T-helper 2 cell (primary cell): ENCODE results near the gene GPBP1.
"Not testable (repeated sequence)": the region's sequence is repeated elsewhere in the genome, so short reads cannot be mapped to it uniquely, and the experiment has no call there.

Experiments
- DNase-seq, 5 experiments: peaks; one replicate each; pipeline versions ENCODE4 v3.0.0 to v3.0.0-alpha.2; 2012 to 2022
- total RNA-seq, 2 donors: gene quantifications; one replicate each; lab custom pipeline; 2026; lab: John Stamatoyannopoulos, UW

Gene GPBP1
- 221 to 290 reads per million in 2 donors for total RNA-seq

DNA sequence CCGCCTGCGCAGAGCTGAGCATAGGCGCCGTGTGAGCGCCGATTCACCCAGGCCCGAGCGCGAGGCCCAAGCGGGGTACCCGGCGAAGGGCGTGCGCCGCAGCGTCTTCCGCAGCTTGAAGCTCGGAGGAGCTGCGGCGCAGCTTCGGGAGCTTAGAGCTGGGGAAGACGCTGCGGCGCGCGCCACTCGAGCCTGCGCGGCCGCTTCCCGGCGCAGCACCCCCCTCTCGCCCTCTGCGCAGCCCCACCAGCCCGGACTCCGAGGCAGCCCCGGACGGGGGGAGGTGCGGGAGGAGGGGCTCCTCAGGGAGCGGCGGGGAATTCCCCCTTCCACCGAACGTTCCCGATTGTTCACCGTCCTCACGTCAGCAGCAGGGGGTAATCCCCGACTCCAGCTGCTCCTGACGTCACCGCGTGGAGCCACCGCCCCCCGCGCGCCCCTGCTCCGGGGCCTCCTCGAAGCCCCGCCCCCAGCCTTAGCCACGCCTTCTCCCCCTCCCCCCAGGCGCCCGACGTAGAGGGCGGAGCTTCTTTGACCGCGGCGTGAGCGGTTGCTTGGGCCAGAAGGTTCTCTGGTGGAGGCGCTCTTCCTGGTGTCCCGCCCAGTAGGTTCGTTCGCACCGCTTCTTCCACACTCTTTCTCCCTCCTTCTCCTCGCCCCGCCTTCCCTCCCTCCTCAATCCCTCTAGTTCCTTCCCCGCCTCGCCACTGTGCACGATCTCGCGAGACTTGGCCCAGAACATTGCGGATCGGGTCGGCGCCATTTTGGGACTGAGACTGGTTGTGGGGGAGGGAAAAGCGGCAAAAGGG, at the start of gene GPBP1:
GPBP1 (plus strand) TSS at position 741 of the 809 bp plus-strand sequence. CDS start 40,072 bp downstream, outside the sequence.
- peak; percentile 95 to 99 (median 98) for DNase-seq

- DNase-seq = no peak
Measured at GRCh38 chr5:57128325-57128724, 45.5 kb upstream of the GPBP1 start.

- no peak for DNase-seq
Measured at GRCh38 chr5:57133574-57133973, 40.3 kb upstream of the GPBP1 start.

GRCh38 chr5:57137401-57137800, 36.5 kb upstream of the GPBP1 start:
- no peak for DNase-seq

DNA sequence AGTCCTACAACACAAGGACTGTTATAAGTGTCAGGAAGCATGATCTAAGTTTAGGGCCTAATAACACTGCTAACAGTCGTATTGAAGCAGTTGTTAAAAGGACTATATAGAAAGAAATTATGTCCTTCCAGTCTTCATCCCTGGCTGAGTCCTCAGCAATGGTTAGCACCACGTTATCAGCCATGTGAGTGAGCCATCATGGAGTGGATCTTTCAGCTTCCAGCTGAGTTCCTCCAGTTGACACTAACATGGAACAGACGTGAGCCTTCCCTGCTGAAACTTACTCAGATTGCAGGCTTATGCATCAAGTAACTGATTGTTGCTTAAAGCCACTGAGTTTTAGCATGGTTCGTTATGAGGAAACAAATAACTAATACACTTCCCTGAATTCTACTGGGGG, 21.5 kb upstream of the GPBP1 start:
- DNase-seq = no peak

DNA sequence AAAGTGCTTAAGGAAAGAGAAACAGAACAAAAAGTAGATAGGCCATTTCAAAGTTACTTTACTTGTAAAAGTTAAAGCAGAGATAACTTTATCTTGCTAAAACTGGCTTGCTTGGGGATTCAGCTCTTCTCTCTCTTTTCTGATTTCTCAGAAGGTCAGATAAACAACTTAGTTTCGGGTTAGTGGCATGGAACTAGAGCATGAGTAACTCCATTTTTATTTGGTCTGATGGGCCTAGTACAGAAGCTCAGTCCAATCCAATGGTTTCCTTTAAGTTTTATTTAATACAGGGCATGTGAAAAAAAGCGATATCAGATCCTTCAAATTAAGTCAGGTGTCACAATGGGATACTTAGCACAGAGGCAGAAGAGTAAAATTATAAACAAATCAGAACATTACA, 18.8 kb upstream of the GPBP1 start:
- DNase-seq = no peak

DNA sequence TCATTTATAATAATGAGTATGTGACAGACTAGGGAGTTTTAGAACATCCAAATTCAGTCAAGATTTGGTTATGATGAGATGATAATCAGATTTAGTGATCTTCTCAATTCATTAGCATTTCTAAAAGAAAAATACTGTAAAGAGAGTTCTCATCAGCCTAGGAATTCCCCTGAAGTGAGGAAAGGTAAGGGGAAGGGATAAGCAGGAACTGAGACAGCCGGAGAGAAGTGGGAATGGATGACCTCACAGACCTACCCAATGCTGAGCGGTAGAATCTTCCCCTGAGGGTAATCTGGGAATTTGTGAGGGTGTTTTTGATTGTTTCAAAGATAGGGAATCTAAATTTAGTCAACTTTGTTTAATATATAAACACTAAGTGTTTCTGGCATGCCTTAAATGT, 16.7 kb upstream of the GPBP1 start:
- DNase-seq = no peak

DNA sequence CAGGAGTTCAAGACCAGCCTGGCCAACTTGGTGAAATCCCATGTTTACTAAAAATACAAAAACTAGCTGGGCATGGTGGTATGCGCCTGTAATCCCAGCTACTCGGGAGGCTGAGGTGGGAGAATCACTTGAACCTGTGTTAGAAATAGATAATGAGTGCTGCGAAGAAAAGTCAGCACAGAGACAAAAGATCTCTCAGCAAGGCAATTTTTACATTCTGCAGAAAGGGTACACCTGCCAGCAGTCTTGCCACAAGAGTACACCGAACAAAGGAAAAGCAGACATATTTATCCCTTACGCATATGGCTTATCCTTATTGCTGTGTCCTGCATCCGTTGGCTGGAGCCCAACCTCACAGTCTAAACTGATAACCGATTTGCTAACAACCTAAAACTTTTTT, 16.2 kb upstream of the GPBP1 start:
- no peak for DNase-seq

DNA sequence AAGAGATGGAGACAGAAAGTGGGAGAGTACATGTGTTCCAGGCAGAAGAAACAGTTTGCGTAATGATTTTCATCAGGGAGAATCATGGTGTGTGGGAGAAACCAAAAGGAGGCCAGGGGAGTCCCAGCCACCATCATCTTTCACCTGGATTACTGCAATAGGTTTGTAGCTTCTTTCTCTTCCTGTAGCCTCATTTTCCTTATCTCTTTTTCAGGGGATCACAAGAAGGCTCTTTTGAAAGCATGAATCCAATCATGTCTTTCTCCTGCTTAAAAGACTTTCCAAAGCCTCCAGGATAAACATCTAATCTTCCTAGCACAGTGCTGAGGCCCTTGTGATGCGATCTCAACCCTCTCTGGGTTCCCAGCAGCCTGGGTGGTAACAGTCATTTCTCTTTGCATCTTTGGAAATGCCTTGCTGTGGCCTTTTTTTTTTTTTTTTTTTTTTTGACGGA, 10.3 kb upstream of the GPBP1 start:
- DNase-seq = no peak

DNA sequence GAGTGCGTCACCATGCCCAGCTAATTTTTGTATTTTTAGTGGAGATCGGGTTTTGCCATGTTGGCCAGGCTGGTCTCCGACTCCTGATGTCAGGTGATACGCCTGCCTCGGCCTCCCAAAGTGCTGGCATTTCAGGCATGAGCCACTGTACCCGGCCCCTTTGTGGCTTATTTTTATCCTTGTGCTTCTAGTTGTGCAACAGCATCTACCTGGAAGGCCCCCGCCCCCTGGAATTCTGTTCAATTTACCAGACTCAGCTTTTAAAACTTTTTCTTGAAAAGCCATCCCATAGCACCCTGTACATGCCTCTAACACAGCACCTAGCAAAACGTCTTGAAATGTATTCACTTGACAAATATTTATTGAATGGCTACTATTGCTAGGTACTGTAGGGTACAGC, 9.7 kb upstream of the GPBP1 start:
- no peak for DNase-seq

- not testable (repeated sequence) for DNase-seq
Measured at GRCh38 chr5:57165171-57165570, 8.7 kb upstream of the GPBP1 start.

DNA sequence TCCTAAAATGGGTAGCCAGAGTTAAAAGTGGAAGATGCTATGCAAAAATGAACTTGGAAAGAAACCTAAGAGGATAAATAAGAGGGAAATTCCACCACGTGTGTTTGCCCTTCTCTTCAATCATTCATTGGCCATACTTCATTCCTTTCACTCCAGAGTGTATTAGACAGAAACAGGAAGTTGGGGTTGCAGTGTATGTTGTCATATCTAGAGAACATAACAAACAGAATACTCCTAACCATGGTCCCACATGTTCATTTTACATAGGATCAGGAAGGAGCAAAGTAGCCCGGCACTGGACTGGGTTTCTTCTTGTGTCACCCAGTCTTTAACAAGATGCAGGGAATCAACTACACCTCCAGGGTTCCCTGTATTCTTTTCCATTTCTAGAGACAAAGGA, 7.6 kb upstream of the GPBP1 start:
- peak in 1 of 5 experiments; percentile 28 for DNase-seq

DNA sequence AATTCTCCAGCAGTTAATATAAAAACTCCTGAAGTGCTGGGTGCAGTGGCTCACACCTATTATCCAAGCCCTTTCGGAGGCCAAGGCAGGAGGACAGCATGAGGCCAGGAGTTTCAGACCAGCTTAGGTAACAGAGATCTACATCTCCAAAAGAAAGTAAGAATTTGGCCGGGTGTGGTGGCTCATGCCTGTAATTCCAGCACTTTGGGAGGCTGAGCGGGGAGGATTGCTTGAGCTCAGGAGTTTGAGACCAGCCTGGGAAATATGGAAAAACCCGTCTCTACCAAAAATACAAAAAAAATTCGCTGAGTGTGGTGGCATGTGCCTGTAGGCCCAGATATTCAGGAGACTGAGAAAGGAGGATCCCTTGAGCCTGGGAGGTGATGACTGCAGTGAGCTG, 6.7 kb upstream of the GPBP1 start:
- DNase-seq = no peak

DNA sequence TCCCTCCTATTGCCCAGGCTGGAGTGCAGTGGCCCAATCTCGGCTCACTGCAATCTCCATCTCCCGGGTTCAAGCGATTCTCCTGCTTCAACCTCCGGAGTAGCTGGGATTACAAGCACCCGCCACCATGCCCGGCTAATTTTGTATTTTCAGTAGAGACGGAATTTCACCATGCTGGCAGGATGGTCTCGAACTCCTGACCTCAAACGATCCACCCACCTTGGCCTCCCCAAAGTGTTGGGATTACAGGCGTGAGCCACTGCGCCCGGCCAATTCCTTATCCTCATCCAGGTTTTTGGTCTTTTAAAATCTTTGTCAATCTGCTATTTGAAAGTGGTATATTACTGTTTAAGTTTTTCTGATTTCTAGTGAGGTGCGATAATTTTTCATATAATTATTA, 3.7 kb upstream of the GPBP1 start:
- DNase-seq = not testable (repeated sequence)

- DNase-seq = peak in 2 of 5 experiments; percentile 18
Measured at GRCh38 chr5:57171816-57172465, 1.9 kb upstream of the GPBP1 start.

- peak in 3 of 5 experiments; percentile 19 to 53 (median 42) for DNase-seq
Measured at GRCh38 chr5:57172466-57173318, 1.2 kb upstream of the GPBP1 start.

DNA sequence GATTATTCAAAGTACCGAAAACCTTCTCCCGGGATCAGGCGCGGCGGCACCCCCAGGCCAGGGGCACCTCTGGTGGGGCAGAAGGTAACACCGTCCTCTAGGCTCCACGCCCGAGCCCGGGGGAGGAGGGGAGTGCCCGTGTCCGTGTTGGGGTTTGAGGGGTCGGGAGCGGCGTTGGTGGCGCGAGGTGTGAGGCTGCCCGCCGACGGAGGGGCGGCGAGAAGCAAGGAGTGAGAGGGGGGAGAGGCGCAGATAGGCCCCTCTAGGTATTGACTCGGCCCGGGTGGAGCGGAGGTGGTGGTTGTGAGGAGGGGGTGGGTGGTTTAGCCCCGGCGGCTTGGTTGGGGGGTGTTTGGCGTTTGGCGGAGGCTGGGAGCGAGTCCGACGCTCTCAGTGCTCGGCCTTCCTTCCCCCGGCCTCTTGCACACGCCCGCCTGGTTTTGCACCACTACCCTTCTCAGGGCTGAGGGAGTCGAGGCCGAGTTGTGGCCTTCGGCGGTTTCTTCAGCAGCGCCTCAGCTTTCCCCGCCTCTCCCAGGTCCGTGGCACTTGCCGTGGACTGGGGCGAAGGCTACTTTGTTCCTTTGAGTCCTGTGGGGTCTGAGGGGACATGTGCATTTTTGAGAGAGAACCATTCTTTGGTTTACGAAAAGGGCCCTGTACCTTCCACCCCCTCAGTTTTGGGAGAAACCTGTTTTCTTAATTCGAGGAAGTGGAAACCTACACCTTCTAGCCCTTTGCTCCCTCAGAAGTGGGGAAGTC, 450 bp downstream of the GPBP1 start:
- DNase-seq = peak in 4 of 5 experiments; percentile 15 to 51 (median 32)

- DNase-seq = peak in 1 of 5 experiments; percentile 23
Measured at GRCh38 chr5:57174890-57175510, 1.1 kb downstream of the GPBP1 start.

- peak in 4 of 5 experiments; percentile 24 to 70 (median 30) for DNase-seq
Measured at GRCh38 chr5:57175551-57176309, 1.9 kb downstream of the GPBP1 start.

- DNase-seq = peak in 1 of 5 experiments; percentile 41
Measured at GRCh38 chr5:57176350-57176857, 2.5 kb downstream of the GPBP1 start.
